HG03571 (cell line): Measurements from ENCODE around the gene SPATA21.
A peak's percentile ranks its signal among the peaks of the same experiment; 100 is the strongest.

Experiments used
- ATAC-seq: cut with Tn5 transposase; IDR thresholded peaks from one replicate; pipeline ENCODE4 v1.9.1; 2021; ENCODE audit not compliant: unreplicated experiment

Gene SPATA21

GRCh38 chr1:16451841-16452528, 14.8 kb upstream of the SPATA21 start:
- ATAC-seq: no peak

DNA sequence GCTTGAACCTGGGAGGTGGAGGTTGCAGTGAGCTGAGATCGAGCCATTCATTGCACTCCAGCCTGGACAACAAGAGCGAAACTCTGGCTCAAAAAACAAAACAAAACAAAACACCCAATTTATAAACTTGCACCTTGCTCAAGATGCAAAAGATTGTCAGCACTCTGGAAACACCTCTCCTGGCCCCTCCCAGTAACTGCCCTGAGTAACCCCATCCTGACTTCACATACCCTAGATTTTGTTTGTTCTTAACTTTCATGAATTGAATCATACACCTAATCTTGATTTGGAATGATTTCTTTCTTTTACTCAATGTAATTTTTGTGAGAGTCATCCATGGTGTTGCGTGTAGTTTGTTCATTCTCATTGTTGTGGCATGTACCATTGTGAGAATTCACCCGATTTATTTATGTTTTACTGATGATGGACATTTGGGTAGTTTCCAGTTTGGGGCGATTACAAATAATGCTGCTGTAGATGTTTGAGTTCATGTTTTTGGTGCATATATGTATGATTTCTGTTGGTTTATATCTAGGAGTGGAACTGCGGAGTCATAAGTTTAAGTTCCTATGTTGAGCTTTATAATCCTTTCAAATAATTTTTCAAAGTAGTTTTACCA, 13.7 kb upstream of the SPATA21 start:
- ATAC-seq: no peak

DNA sequence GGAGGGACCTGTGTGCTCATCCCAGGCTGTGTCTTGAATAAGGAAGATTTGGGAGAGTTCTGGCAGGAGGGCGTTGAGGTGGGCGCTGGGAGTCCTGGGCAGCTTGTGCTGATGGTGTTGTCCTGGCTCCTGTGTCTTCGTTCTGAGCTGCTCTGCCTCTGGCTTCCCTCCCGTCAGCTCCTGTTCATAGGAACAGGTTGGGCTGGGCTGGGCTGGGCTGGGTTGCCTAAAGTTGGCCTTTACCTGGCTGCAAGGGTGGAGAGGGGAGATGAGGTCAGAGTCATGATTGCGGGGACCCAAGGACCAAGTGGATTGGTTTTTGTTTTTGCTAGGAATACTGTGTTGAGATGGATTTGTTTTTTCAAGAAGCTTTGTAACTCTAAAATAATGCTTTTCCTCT, 12.4 kb upstream of the SPATA21 start:
- no peak for ATAC-seq

DNA sequence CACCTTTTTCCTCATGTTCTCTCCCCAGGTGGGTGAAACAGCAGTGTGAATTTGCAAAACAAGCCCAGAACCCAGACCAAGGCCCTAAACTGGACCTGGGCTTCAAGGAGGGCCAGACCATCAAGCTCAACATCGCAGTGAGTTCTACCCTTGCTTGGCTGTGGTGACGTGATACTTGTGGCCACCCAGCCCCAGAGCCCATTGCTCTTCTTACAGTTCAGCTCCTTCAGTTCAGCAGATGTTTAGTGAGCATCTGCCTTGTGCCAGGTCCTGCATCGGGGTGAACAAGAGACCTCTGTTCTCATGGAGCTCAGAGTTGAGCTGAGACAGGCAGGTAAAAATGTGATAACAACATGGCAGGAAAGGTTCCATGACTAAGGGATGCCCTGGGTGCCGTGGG, 11.8 kb upstream of the SPATA21 start:
- no peak for ATAC-seq

DNA sequence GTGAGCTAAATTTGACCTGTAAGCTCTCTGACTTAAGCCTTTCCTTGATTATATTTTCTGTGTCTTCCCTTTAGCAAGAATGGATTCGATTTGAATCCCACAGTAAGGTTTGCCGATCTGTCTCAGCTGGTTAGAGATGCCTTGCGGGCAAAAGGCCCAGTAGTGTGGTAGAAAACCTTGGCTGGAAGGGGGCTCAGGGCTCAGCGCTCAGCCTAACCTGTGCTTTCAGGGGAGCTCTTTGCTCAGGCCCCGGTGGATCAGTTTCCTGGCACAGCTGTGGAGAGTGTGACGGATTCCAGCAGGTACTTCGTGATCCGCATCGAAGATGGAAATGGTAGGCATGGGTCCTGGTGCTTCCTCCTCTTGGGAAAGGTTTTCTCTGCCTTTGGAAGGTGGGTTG, 10.4 kb upstream of the SPATA21 start:
- no peak for ATAC-seq

DNA sequence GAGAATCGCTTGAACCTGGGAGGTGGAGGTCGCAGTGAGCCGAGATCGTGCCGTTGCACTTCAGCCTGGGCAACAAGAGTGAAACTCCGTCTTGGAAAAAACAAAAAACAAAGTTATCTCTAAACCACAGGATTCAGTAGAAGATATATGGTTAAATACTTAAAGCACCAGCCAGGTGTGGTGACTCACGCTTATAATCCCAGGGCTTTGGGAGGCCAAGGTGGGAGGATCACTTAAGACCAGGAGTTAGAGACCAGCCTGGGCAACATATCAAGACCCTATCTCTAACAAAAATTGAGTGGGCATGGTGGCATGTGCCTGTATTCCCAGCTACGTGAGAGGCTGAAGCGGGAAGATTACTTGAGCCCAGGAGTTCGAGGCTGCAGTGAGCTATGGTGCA, 8.9 kb upstream of the SPATA21 start:
- ATAC-seq: no peak

DNA sequence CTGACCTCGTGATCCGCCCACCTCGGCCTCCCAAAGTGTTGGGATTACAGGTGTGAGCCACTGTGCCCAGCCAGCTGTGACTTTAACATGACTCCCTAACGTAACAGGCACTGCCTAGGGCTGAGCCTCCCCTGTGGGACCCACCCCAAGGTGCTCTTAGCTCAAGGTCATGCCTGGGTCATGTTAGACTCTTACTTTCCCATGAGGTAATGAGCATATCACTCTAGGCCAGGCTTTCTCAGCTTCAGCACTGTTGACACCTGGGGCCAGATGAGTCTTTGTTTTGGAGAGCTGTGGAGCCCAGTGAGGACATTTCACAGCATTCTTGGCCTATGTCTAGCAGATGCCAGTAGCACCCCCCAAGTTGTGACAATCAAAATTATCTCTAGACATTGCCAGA, 7.8 kb upstream of the SPATA21 start:
- no peak for ATAC-seq

DNA sequence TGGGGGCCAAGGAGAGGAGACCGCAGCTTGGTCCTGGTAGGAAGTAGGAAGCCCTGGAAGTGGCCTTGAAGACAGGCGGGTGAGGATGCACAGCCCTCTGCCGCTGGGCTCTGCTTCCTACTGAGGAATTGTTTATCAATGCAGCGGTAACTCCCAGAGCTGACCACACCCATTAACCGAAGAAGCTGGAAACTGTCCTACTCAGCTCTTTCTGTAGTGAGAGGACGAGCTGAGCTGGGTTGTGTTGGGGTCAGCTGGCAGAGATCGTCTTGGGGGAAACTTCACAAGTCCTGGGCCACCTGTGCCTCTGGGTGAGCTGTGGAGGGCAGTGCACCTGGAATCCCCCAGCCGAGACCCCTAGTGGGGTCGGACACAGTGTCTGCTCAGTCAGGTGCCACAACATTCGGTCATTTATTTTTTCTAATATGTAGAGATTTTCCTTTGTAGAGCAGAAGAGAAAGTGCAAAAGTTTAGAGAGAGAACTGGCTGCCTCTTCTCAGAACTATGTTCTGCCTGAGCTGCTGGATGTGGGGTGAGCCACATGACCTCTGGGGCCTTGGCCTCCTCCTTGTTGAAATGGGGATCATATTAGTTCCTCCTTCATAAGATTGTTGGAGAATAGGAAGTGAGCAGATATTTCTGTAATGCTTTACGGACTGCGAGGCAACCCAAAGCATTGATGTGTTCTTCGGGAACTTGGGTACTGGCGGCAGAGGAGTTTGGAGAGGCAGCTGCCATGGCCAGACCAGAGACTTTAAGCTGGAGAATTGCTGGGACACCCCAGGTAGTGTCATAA, 6.9 kb upstream of the SPATA21 start:
- ATAC-seq: no peak

DNA sequence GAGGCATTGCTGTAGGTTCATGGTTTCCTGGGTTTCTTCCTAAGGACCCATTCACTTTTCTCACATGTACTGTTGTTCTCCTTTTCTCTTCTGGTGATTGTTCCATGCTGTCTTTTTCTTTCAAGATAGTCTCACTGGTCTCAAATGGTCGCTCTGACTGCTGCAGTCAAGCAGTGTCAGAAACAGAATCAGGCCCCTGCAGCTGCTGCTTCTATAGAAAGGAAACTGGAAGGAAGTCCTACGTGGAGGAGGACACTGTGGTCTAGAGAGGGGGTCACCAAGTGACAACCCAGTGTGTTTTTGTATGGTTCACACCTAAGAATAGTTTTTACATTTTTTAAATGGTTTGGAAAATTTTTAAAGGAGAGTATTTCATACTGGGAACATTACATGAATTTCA, 5.7 kb upstream of the SPATA21 start:
- ATAC-seq: no peak

GRCh38 chr1:16442265-16442664, 5.0 kb upstream of the SPATA21 start:
- ATAC-seq: no peak

DNA sequence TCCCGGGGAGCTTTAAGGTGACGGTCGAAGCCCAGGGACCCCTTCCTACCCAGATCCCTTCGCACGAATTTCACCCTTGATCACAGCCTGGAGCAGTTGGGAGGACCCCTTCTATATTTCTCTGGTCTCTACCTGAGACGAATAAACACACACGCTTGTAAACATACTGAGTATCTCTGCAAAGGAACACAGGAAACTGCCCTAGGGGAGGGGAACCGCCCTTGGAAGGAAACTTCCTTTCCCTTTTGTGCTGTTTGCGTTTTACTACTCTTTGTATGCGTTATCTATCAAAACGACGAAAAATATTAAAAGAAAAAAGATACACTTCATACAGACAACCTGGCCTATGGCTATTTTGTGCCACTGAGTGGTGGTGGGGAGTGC, 4.0 kb upstream of the SPATA21 start:
- no peak for ATAC-seq

DNA sequence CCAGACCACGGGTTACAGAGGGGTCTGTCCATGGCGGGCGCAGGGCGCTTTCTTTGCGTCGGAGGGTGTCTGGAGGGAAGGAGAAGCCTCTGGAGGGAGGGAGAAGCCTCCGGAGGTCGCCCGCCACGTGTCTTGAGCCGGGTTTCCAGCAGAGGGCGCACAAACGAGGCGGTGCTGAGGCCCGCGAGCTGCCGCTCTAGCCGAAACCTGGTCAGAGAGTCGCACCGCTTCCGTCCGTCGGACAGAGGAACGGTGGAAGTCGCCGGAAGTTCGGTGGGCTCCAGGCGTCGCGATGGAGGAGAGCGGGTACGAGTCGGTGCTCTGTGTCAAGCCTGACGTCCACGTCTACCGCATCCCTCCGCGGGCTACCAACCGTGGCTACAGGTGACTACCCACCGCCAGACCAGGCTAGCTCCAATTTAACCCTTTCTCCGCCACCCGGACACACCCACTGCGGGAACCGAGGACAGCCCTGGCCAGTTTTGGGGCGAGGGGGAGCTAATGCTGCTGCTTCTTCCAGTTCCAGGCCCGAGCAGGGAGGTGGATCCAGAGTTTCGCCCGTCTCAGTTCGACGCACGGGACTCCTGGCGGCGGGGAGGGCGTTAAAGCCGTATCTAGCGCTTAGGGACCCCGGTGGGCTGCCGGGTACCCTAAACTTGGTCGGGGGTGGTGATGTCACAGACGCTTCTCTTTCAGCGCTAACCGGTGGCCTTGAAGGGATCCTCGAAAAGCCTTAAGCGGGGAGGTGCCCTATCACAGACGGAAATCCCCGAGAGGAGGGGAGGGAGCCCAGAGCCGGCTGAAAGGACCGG, 3.5 kb upstream of the SPATA21 start, which contains the start of gene NECAP2:
TSS of gene NECAP2 (plus strand) at position 255 of the 812 bp plus-strand sequence. CDS start at position 293, 38 bp downstream.
- peak; percentile 82 for ATAC-seq

- ATAC-seq: no peak
These were observed 2.9 kb upstream of the SPATA21 start for GRCh38 chr1:16440131-16440469.

DNA sequence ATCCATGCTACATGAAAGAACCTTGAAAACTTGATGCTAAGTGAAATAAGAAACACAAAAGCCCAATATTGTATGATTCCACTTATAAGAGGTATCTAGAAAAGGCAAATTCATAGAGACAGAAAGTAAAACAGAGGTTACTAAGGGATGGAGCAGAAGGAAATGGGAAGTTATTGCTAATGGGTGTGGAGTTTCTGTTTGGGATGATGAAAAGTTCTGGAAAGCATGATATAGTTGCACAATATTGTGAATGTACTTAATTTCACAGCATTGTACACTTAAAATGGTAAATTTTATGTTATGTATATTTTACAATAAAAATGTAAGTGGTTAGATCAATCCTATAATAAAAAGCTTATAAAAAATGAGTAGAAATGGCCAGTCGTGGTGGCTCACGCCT, 1.7 kb upstream of the SPATA21 start:
- ATAC-seq: no peak

GRCh38 chr1:16438516-16438915, 1.3 kb upstream of the SPATA21 start:
- ATAC-seq: no peak

GRCh38 chr1:16434501-16434900, 2.7 kb downstream of the SPATA21 start:
- ATAC-seq: no peak

- no peak for ATAC-seq
These were observed 3.2 kb downstream of the SPATA21 start for GRCh38 chr1:16434007-16434406.

GRCh38 chr1:16433030-16433429, 4.2 kb downstream of the SPATA21 start:
- no peak for ATAC-seq

DNA sequence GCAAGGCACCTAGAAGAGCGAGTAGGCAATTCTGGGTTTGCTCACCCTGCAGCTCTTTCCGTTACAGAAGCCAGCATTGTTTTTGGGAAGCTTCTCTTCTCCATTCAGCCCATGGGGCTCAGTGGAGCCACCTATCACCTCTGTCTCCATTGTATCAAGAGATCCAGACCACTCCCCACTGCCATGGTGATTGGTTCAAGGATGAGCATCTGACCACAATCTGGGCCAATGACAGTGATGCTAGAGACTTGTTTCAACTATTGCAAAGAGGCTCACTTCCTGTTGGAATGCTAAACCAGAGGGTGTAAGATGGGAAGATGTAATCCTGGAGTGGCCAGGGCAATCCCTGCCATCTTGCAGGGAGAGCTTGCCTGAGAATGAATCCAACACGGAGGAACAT, 6.6 kb downstream of the SPATA21 start:
- ATAC-seq: no peak

DNA sequence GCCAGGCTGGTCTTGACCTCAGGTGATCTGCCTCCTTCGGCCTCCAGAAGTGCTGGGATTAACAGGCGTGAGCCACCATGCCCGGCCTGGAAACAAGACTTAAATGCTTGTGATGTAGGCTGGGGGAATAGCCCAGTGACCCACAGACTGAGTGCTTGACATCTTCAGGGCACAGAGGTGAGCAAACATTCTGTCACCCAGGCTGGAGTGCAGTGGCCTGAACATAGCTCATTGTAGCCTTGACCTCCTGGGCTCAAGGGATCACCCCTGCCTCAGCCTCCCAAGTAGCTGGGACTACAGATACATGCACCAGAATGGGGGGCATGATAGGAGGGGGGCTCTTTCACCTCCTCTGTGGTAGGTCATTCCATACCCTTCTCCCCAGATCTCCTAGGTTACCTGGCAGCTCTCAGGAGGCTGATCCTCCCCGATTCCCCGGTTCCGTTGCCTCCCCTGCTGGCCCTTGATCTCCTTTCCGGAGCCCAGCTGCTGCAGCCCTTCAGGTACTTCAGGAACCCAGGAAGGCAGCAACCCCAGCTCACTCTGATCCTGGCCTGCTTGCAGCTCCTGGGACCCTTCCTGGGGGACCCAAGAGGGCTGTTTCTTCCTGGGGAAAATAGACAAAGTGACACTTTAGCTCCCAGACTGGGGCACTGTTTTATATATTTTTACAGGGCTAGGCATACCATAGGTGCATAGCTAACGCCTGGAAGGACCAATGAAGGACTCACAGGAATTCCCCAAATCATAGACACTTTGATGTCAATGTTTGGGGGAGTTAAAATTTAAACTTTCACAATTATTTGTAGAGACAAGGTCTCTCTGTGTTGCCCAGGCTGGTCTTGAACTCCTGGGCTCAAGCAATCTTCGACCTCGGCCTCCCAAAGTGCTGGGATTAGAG, 11.8 kb downstream of the SPATA21 start:
- ATAC-seq: no peak
